ENCODE measurements around the gene PTPRT. TPM values are rescaled to one million over a fixed set of nuclear protein-coding genes. Genes with fewer than 3 reads are reported as not detected.

Gene PTPRT
- total RNA-seq, 1 experiment from 2014 or later, result 0.20 TPM

DNA sequence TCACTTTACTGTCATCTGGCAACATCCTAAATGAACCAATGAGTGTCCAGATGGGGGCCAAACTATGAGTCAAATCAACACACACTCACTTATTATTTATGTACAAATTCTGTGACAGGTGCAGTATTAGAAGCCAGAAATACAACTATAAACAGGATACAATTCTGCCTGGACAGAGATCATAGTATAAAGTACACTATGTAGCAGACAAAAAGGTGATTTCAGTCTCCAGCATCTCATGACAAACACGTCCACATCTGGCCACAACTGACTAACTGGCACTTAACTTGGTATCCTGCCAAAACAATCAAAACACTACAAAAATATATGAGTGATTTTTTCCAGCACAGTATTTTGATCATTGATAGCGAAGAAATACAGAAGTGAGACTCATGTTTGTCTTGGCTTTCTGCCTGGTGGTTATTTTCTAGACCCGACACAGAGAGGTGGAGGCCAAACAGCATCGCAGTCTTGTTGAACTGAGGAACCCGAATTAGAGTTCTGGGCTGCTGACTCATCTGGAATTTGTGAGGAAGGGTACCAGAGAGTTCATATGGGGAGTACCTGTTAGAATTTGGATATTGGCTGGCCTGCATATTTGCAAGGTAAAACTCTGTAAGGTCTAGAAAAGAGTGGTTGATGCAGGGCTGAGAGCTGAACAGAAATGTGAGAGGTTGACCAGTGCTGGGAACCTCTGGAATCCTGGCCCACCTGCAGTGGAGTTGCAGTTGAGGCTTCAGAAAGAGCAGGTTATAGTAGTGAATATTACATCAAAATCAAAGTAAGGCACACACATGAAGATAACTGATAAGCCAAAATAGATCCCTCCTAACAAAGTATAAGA is 475.2 kb downstream of the PTPRT start:
- ChIA-PET CTCF (no interaction called here), POLR2A (no interaction called here)
- H3K9me3 Mint-ChIP-seq (ENCODE audit: unreplicated experiment), result peaks cover 27% of the 10 kb centered on the region
- BruUV-seq (replicated peaks), result no TSS peak
- H3K4me3 Mint-ChIP-seq (ENCODE audit: unreplicated experiment), result no peak overlapping the region
- H3K4me3 ChIP-seq (ENCODE audit: low read depth, low read length), result no peak overlapping the region
- no peaks in the 10 kb centered on the region for H3K36me3 Mint-ChIP-seq (ENCODE audit: insufficient read depth, unreplicated experiment)
- no peaks in the 10 kb centered on the region for H3K4me1 Mint-ChIP-seq (ENCODE audit: low read depth, unreplicated experiment)
- H3K9me3 ChIP-seq, result peaks cover 22% of the 10 kb centered on the region
- H3K27me3 ChIP-seq (replicated peaks; ENCODE audit: control insufficient read depth, insufficient read depth, low read length), result no peaks in the 10 kb centered on the region
- no peak overlapping the region for H3K27ac Mint-ChIP-seq (ENCODE audit: unreplicated experiment)
- TF ChIP-seq, protein P1, sequence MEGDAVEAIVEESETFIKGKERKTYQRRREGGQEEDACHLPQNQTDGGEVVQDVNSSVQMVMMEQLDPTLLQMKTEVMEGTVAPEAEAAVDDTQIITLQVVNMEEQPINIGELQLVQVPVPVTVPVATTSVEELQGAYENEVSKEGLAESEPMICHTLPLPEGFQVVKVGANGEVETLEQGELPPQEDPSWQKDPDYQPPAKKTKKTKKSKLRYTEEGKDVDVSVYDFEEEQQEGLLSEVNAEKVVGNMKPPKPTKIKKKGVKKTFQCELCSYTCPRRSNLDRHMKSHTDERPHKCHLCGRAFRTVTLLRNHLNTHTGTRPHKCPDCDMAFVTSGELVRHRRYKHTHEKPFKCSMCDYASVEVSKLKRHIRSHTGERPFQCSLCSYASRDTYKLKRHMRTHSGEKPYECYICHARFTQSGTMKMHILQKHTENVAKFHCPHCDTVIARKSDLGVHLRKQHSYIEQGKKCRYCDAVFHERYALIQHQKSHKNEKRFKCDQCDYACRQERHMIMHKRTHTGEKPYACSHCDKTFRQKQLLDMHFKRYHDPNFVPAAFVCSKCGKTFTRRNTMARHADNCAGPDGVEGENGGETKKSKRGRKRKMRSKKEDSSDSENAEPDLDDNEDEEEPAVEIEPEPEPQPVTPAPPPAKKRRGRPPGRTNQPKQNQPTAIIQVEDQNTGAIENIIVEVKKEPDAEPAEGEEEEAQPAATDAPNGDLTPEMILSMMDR (IDR thresholded peaks at IDR 0.05; ENCODE audit: insufficient read depth in 1 of 2, low read depth in 1 of 2, low read length in 1 of 2, severe bottlenecking in 1 of 2, unreplicated experiment in 1 of 2), result no peak
- no peak for DNase-seq
- peaks cover 3% of the 10 kb centered on the region for H3K27me3 Mint-ChIP-seq (ENCODE audit: insufficient read depth, unreplicated experiment)
- no peaks in the 10 kb centered on the region for H3K36me3 ChIP-seq (ENCODE audit: control insufficient read depth, insufficient read depth, low read length)
- H3K4me1 ChIP-seq, result no peaks in the 10 kb centered on the region
- intact Hi-C loops (cut with micrococcal nuclease; ENCODE audit: unreplicated experiment), result no loop called here

DNA sequence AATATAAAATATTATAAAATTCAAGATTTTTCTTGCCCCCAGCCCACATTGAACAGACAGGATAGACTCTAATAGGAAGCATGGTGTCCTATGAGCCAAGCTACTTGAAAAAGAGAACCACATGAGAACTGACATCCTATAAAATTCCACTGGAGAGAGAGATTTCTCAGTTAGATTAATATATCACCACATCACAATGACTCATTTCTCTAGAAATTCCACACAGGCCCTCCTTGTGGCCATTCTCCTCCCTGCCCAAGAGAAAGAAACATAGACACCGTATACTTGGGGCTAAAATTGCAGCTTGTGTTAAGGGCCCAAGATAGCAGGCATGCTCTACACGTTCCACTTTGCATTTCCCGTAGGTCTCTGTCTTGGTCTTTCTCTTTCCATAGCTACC is 481.4 kb downstream of the PTPRT start:
- DNase-seq, result no peak
- H3K4me1 Mint-ChIP-seq (ENCODE audit: low read depth, unreplicated experiment), result no peaks in the 10 kb centered on the region
- peaks cover 52% of the 10 kb centered on the region for H3K9me3 Mint-ChIP-seq (ENCODE audit: unreplicated experiment)
- Histone ChIP-seq H3K27me3 (replicated peaks; ENCODE audit: control insufficient read depth, insufficient read depth, low read length) (no peaks in the 10 kb centered on the region), H3K9me3 (peaks cover 32% of the 10 kb centered on the region), H3K4me1 (no peaks in the 10 kb centered on the region), H3K36me3 (ENCODE audit: control insufficient read depth, insufficient read depth, low read length) (no peaks in the 10 kb centered on the region), H3K4me3 (ENCODE audit: low read depth, low read length) (no peak overlapping the region)
- H3K36me3 Mint-ChIP-seq (ENCODE audit: insufficient read depth, unreplicated experiment), result no peaks in the 10 kb centered on the region
- intact Hi-C loops (cut with micrococcal nuclease; ENCODE audit: unreplicated experiment), result no loop called here
- ChIA-PET CTCF (no interaction called here), POLR2A (no interaction called here)
- TF ChIP-seq, protein P1 (IDR thresholded peaks at IDR 0.05; ENCODE audit: insufficient read depth in 1 of 2, low read depth in 1 of 2, low read length in 1 of 2, severe bottlenecking in 1 of 2, unreplicated experiment in 1 of 2), result no peak
- no TSS peak for BruUV-seq (replicated peaks)
- no peaks in the 10 kb centered on the region for H3K27me3 Mint-ChIP-seq (ENCODE audit: insufficient read depth, unreplicated experiment)
- no peak overlapping the region for H3K27ac Mint-ChIP-seq (ENCODE audit: unreplicated experiment)
- no peak overlapping the region for H3K4me3 Mint-ChIP-seq (ENCODE audit: unreplicated experiment)

DNA sequence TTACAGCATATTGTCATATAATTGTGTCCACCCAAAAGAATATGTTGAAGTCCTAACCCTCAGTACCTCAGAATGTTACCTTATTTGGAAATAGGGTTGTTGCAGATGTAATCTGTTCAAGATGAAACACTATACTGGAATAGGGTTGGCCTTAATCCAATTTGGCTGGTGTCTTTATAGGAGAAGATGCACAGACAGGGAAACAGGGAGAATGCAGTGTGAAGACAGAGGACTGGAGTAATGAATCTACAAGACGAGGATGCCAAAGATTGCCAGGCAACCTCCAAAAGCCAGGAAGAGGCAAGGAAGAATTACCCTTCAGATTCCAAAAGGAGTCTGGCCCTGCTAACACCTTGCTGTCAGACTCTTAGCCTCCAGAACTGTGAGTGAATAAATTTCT is 482.9 kb downstream of the PTPRT start:
- Mint-ChIP-seq H3K27me3 (ENCODE audit: insufficient read depth, unreplicated experiment) (no peaks in the 10 kb centered on the region), H3K9me3 (ENCODE audit: unreplicated experiment) (peaks cover 52% of the 10 kb centered on the region), H3K4me3 (ENCODE audit: unreplicated experiment) (no peak overlapping the region), H3K27ac (ENCODE audit: unreplicated experiment) (no peak overlapping the region), H3K4me1 (ENCODE audit: low read depth, unreplicated experiment) (no peaks in the 10 kb centered on the region), H3K36me3 (ENCODE audit: insufficient read depth, unreplicated experiment) (no peaks in the 10 kb centered on the region)
- ChIA-PET CTCF (no interaction called here), POLR2A (no interaction called here)
- H3K27me3 ChIP-seq (replicated peaks; ENCODE audit: control insufficient read depth, insufficient read depth, low read length), result no peaks in the 10 kb centered on the region
- H3K4me1 ChIP-seq, result no peaks in the 10 kb centered on the region
- BruUV-seq (replicated peaks), result no TSS peak
- TF ChIP-seq, protein P1 (IDR thresholded peaks at IDR 0.05; ENCODE audit: insufficient read depth in 1 of 2, low read depth in 1 of 2, low read length in 1 of 2, severe bottlenecking in 1 of 2, unreplicated experiment in 1 of 2), result no peak
- peaks cover 39% of the 10 kb centered on the region for H3K9me3 ChIP-seq
- intact Hi-C loops (cut with micrococcal nuclease; ENCODE audit: unreplicated experiment), result no loop called here
- H3K36me3 ChIP-seq (ENCODE audit: control insufficient read depth, insufficient read depth, low read length), result no peaks in the 10 kb centered on the region
- H3K4me3 ChIP-seq (ENCODE audit: low read depth, low read length), result no peak overlapping the region
- DNase-seq, result no peak
